CD4-positive, alpha-beta T cell treated with Interleukin-6 at 100 ng/mL for 8 hours (primary cell): Measurements from ENCODE around the gene CBL.

Source experiments
- DNase-seq: peaks from one replicate; pipeline ENCODE4 v3.0.0-alpha.2; 2020; ENCODE audit warnings: mixed read lengths, low spot score

CBL gene

GRCh38 chr11:119334174-119334930 is 128.2 kb downstream of the CBL start, which contains the start of gene RNF26:
RNF26 (plus strand) TSS chr11:119334527; CDS start chr11:119335123, 596 bp downstream.
- DNase-seq: peak; percentile 95

- no peak for DNase-seq
Measured at GRCh38 chr11:119335091-119335654, 129.0 kb downstream of the CBL start.

DNA sequence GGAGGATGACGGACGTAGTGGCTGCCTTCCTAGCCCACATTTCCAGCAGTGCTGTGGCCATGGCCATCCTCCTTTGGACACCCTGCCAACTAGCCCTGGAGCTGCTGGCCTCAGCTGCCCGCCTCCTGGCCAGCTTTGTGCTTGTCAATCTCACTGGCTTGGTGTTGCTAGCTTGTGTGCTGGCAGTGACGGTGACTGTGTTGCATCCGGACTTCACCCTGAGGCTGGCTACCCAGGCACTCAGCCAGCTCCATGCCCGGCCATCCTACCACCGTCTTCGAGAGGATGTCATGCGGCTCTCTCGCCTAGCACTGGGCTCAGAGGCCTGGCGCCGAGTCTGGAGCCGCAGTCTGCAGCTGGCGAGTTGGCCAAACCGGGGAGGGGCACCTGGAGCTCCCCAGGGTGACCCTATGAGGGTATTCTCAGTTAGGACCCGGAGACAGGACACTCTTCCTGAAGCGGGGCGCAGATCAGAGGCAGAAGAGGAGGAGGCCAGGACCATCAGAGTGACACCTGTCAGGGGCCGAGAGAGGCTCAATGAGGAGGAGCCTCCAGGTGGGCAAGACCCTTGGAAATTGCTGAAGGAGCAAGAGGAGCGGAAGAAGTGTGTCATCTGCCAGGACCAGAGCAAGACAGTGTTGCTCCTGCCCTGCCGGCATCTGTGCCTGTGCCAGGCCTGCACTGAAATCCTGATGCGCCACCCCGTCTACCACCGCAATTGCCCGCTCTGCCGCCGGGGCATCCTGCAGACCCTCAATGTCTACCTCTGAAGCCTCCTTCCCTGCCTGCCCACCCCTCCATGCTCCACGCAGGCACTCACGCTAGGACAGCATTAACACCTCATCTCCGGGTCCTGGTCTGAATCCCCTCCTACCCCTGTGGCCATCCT is 129.8 kb downstream of the CBL start:
- DNase-seq: no peak

DNA sequence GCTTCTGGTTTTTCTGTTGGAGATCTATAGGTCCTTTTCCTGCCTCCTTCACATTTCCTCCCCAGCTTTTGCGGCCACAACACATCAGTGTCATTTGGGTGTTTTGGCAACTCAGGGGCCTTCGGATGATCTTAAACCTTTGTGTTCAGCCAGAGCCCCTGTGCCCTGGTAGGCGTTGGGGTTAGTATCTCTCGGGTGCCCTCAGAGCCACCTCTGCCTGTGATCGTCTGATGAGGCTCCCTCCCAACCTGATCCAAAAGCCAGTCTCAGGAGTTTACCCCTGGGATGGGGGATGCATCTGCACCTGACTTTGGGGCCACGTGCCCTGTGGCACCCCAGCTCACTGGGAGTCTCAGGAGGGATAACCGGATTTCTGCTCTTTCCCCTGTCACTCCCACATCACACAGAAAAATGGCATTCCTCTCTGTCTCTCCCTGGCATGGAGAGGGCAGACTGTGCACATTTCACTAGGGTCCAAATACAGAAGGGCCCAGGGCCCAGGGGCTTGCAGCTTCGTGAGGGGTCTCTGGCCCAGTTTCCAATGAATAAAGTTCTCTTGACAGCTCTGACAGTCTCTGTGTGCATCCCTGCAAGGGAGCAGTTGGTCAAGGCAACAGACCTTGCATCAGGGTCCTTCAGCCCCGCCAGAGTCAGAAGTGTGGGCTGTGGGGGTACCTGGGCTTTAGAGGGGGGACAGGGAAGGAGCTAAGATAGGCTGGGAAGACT is 130.8 kb downstream of the CBL start:
- DNase-seq: no peak

GRCh38 chr11:119337581-119338317 is 131.6 kb downstream of the CBL start:
- DNase-seq: no peak

GRCh38 chr11:119338318-119338890 is 132.3 kb downstream of the CBL start:
- DNase-seq: peak; percentile 61

DNA sequence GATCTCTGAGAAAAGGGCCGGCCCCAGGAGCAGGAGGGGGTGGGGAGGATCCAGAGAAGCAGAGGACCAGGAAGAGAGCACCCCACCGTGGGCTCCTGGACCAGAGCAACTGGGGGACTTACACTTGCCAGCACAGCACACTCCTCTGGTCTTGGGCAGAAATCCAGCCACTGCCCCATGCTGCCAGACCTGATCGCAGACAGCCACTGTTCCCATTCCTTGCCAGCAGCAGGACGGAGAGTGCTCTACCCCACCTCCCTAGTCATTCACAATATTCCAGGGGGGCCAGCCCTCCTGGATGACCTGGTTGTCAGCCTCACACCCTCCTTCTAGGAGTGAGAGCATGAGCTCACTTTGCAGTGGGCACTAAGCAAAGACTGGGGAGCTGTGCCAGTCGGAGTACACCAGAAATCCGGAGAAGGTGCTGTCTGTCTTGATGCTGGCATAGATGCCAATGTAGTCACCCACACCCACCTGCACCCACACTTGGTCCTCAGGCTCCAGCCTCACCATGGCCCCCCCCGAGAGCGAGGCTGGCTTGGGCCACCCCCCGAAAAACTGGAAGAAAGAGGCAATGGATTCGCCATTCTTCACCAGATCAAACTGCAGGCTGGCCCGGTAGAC is 132.9 kb downstream of the CBL start:
- DNase-seq: no peak

- no peak for DNase-seq
Measured at GRCh38 chr11:119339589-119340334, 133.6 kb downstream of the CBL start.

- DNase-seq: no peak
Measured at GRCh38 chr11:119340335-119341221, 134.4 kb downstream of the CBL start, which contains the start of gene C1QTNF5. C1QTNF5 (minus strand) TSS chr11:119340883; CDS start chr11:119340397, 486 bp downstream.

DNA sequence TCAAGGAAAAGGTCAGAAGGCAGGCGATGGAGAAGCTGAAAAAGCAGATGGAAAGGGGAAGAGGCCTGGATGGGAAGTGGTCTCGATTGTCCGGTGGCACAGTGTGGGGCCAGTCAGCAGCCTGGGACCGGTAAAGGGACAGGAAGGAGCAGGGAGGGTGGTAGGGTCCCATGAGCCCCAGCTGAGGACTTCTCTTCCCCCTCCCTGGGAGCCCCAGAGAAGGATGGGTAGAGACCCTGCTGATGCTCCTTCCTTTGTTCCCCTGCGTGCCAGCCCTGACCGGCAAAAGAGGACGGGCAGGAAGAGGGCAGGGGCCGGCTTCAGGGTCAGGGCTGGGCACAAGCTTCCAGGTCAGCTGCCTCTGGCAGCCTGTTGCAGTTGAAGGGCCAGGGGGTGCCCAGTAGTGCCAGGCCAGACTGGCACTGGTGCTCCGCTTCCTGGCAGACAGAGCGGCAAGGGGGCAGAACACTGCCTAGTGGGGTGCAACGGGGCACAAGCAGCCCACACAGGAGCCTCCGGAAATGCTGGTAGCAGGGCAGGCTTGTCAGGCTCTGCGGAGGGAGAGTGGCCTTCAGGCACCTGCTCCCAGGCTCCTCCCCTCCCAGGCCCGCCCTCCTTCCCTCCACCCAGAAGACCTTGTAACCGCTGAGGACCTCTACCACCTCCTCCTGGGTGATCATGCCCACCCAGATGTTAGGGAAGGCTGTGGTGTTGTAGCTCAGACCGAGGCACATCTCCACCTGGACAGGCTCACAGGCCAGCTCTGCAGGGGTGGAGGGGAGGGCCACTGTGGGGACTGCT is 135.3 kb downstream of the CBL start:
- no peak for DNase-seq

- no peak for DNase-seq
Measured at GRCh38 chr11:119342023-119342300, 135.8 kb downstream of the CBL start.

DNA sequence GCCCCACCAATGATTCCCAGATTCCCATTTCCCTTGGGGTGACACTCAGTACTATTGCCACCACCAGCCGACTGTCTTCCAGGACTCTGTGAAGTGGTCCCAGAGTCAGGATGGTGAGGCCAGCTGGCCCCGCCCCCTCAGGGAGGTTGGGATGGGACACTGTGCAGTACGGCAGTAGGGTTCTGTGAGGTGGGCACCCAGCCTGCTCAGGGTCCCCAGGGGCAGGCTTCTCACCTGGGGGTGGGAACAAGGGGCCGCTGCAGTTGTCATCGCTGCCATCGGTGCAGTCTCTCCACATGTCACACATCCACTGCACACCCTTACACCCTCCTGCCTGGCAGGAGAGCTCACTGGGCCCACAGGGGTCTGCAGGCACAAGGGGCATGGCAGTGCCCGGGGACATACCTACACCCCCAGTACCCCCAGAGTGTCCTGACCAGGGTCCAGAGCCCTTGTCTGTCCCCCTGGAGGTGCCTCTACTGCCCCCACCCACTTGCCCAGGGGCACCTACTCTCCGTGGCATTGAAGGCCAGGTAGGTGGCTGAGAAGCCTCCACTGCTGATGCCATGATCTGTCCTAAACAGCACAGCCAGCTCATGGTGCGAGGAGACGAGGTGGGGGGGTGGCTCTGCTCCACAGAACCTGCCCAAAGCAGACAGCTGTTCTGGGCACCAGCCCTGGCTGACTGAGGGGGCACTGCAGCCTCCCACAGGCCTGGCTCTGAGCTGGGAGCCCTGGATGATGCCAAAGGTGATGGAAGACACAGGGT is 136.4 kb downstream of the CBL start:
- no peak for DNase-seq

- DNase-seq: no peak
Measured at GRCh38 chr11:119343726-119344125, 137.6 kb downstream of the CBL start.

DNA sequence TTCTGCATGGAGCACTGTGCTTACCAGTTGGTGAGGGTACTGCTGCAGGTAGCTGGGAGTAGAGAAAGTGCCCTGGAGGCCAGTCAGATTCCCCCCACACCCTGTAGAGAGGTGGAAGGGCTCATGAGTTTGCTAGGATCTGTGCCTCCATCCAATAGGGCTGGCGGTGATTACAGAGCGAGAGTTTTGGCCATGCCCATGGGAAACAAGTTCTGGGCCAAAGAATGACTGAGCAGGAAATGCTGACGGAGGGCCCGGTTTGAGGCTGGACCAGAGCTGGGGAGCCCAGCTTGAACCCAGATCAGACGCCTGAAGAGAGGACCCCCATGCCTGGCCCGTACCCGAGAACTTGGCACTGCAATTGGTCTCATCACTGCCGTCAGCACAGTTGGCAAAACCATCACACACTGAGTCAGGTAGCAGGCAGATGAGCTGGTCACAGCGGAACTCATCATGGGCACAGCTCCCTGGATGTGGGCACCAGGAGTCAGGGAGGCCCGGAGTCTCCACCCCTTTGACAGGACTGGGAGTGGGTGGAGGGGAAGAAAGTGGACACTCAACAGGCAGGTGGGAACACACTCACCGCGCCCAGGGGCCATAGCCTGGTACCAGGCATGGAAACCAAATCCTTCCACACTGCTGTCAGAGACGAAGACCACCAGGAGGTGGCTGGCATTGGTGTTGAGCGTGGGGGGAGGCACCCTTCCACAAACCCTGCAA is 138.3 kb downstream of the CBL start:
- DNase-seq: no peak

- no peak for DNase-seq
Measured at GRCh38 chr11:119345685-119346084, 139.5 kb downstream of the CBL start.

DNA sequence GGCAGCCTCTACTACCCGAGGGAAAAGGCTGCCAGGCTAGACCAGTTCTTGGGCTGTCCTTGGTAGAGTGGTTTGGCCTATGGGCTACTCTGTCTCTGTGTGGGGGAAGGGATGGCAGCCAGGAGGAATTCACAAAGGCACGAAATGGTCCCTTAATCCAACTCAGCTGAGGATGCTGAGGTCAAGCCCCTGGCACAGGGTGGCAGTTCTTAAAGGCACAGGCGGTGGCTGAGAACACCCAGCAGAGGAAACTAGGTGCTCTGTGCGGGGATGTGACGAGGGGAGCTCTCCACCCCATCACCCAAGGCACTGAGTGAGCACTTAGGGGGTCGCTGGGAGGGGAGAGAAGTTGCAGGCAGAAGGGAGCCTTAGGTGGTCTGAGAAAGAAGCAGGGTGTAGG is 140.5 kb downstream of the CBL start, which contains the start of gene MFRP:
MFRP (minus strand) TSS at position 101 of the 400 bp plus-strand sequence. CDS start 192 bp downstream, outside the sequence.
- DNase-seq: no peak
